CD14-positive monocyte (primary cell): ENCODE data around the gene C10orf71. TPM values are rescaled to one million over a fixed set of nuclear protein-coding genes. Genes with fewer than 3 reads are reported as not detected.

Source experiments
- DNase-seq, 3 donors: peaks; one replicate each; pipeline ENCODE4 v3.0.0-alpha.2; 2011 to 2022
- H2AFZ ChIP-seq: 2 replicates; pipeline ENCODE4 v1.6.0; 2012; ENCODE audit warnings: mild to moderate bottlenecking, low read depth, low read length, inconsistent platforms; ENCODE audit not compliant: insufficient read depth, poor library complexity, severe bottlenecking
- H3K27ac ChIP-seq, 2 donors: 1 replicate in 1 of 2; 2 replicates in 1 of 2; pipeline ENCODE4 v1.5.1; 2012 to 2013; ENCODE audit warnings: low read length in 2 of 2, control low read depth in 1 of 2, inconsistent platforms in 1 of 2, low read depth in 1 of 2, mild to moderate bottlenecking in 1 of 2
- H3K27me3 ChIP-seq, 2 donors: one replicate each; pipeline versions ENCODE4 v1.6.0 to v1.6.1; 2011 to 2013; ENCODE audit warnings: low read length in 2 of 2; ENCODE audit not compliant: control insufficient read depth in 2 of 2, insufficient read depth in 2 of 2
- H3K36me3 ChIP-seq, 2 donors: replicated peaks in 1 of 2; 1 replicate in 1 of 2; 2 replicates in 1 of 2; pipeline versions ENCODE4 v1.5.1 to v1.6.1; 2012 to 2013; ENCODE audit warnings: low read length in 2 of 2, control low read depth in 1 of 2, inconsistent platforms in 1 of 2, mild to moderate bottlenecking in 1 of 2; ENCODE audit not compliant: insufficient read depth in 2 of 2, control insufficient read depth in 1 of 2
- H3K4me1 ChIP-seq, 2 donors: 1 replicate in 1 of 2; 2 replicates in 1 of 2; pipeline versions ENCODE4 v1.5.1 to v1.6.1; 2012 to 2013; ENCODE audit warnings: low read length in 2 of 2, control low read depth in 1 of 2, inconsistent platforms in 1 of 2, mild to moderate bottlenecking in 1 of 2, moderate library complexity in 1 of 2; ENCODE audit not compliant: insufficient read depth in 2 of 2, control insufficient read depth in 1 of 2
- H3K4me2 ChIP-seq: replicated peaks from 2 replicates; pipeline ENCODE3; 2012; ENCODE audit warnings: low read length, moderate library complexity, mild to moderate bottlenecking; ENCODE audit not compliant: poor library complexity, severe bottlenecking; ENCODE audit errors: extremely low read depth
- H3K4me3 ChIP-seq, 3 experiments: fragments of 200-600 bp in 1 of 3; sonication (generic) in 1 of 3; replicated peaks in 1 of 3; 1 replicate in 2 of 3; 2 replicates in 1 of 3; pipeline ENCODE4 v1.5.1; 2011 to 2013; ENCODE audit warnings: low read length in 3 of 3, mild to moderate bottlenecking in 3 of 3, control low read depth in 2 of 3, low read depth in 2 of 3, inconsistent platforms in 1 of 3, moderate library complexity in 1 of 3
- H3K79me2 ChIP-seq: 2 replicates; pipeline ENCODE4 v1.6.0; 2012; ENCODE audit warnings: mild to moderate bottlenecking, control low read depth, inconsistent platforms, low read length, moderate library complexity; ENCODE audit not compliant: insufficient read depth
- H3K9ac ChIP-seq: 2 replicates; pipeline ENCODE4 v1.6.0; 2017; ENCODE audit warnings: low read length, mild to moderate bottlenecking; ENCODE audit not compliant: insufficient read depth, poor library complexity, severe bottlenecking
- H3K9me3 ChIP-seq, 2 donors: replicated peaks in 1 of 2; 1 replicate in 1 of 2; 2 replicates in 1 of 2; pipeline versions ENCODE4 v1.5.1 to v1.6.1; 2012 to 2013; ENCODE audit warnings: low read length in 2 of 2, control low read depth in 1 of 2; ENCODE audit not compliant: control insufficient read depth in 1 of 2, insufficient read depth in 1 of 2
- H4K20me1 ChIP-seq: 2 replicates; pipeline ENCODE4 v1.6.0; 2012; ENCODE audit warnings: mild to moderate bottlenecking, low read length, control low read depth, moderate library complexity; ENCODE audit not compliant: insufficient read depth
- H3K27ac Mint-ChIP-seq, 7 donors: one replicate each; pipeline ENCODE4 v1.8.0; 2020; ENCODE audit warnings: mild to moderate bottlenecking in 7 of 7, mixed read lengths in 7 of 7, moderate library complexity in 6 of 7, inconsistent platforms in 2 of 7
- H3K27me3 Mint-ChIP-seq, 3 donors: one replicate each; pipeline ENCODE4 v1.8.0; 2021 to 2022; ENCODE audit warnings: low read depth in 3 of 3, mild to moderate bottlenecking in 3 of 3, mixed read lengths in 3 of 3, moderate library complexity in 3 of 3, inconsistent platforms in 1 of 3
- H3K36me3 Mint-ChIP-seq, 2 donors: one replicate each; pipeline ENCODE4 v1.8.0; 2020; ENCODE audit warnings: mixed read lengths in 2 of 2, inconsistent platforms in 1 of 2, mild to moderate bottlenecking in 1 of 2
- H3K4me1 Mint-ChIP-seq: one replicate; pipeline ENCODE4 v1.8.0; 2020; ENCODE audit warnings: mild to moderate bottlenecking, mixed read lengths
- H3K4me3 Mint-ChIP-seq, 2 donors: one replicate each; pipeline ENCODE4 v1.8.0; 2020; ENCODE audit warnings: mild to moderate bottlenecking in 2 of 2, mixed read lengths in 2 of 2, moderate library complexity in 1 of 2
- H3K9me3 Mint-ChIP-seq, 7 donors: one replicate each; pipeline ENCODE4 v1.8.0; 2020 to 2022; ENCODE audit warnings: mixed read lengths in 7 of 7, mild to moderate bottlenecking in 6 of 7, moderate library complexity in 6 of 7, inconsistent platforms in 2 of 7
- CTCF ChIP-seq: fragments of 200-600 bp; IDR thresholded peaks from one replicate; pipeline ENCODE4 v1.8.0; 2022; ENCODE audit warnings: antibody characterized with exemption, mild to moderate bottlenecking
- WGBS: methylation state at CpG from one replicate; pipeline ENCODE4 v1.1.5; 2013; ENCODE audit warnings: missing lambda C conversion rate; ENCODE audit not compliant: insufficient coverage; 5-methylcytosine and 5-hydroxymethylcytosine counted together
- intact Hi-C, 2 donors: fragments of 100-400 bp; cut with micrococcal nuclease; formaldehyde crosslinking; loops; one replicate each; pipeline versions ENCODE4 v1.15.0 to v1.15.1; 2023
- polyA plus RNA-seq, 3 donors: library from polyadenylated mRNA; depleted of rRNA in 1 of 3; unstranded in 2 of 3; stranded (reverse) in 1 of 3; fragments of 300-500 nt in 2 of 3; fragments of >200 nt in 1 of 3; fragmentation: Illumina TruSeq in 2 of 3; gene quantifications; 1 replicate in 2 of 3; 2 replicates in 1 of 3; pipeline ENCODE4 v1.2.3, GENCODE V29; 2012 to 2021

C10orf71 gene
- polyA plus RNA-seq, 3 donors, result not detected

DNA sequence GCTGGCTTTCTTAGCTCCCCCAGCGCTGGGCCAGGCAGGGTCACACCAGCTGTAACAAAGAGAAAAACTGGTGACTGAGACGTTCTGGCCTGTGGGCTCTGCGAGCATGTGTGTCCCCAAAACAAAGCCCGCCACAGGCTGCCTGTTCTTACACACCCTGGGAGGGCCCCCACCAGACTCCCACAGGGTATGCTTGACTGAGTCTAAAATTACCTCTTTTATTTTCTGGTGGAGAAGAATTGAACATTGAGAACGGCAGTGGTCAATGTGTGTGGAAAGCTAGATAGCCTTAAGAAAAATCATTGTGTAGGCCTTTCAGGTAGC, 808 bp downstream of the C10orf71 start:
- no peak overlapping the region for H3K4me2 ChIP-seq
- H3K27me3 Mint-ChIP-seq, result peaks cover 7 to 12% (median 12%) of the 10 kb centered on the region in 3 donors

GRCh38 chr10:49300140-49300974, 1.4 kb downstream of the C10orf71 start:
- Mint-ChIP-seq H3K27me3 (peaks cover 7 to 14% (median 12%) of the 10 kb centered on the region in 3 donors), H3K4me1 (no peaks in the 10 kb centered on the region), H3K9me3 (no peaks in the 10 kb centered on the region), H3K27ac (peak overlapping the region in 1 of 7 donors; percentile 45), H3K36me3 (no peaks in the 10 kb centered on the region), H3K4me3 (no peak overlapping the region)
- Histone ChIP-seq H3K4me3 (no peak overlapping the region), H3K79me2 (no peaks in the 10 kb centered on the region), H3K27me3 (no peaks in the 10 kb centered on the region), H3K9me3 (no peaks in the 10 kb centered on the region), H3K9ac (no peak overlapping the region), H3K27ac (no peak overlapping the region), H3K36me3 (no peaks in the 10 kb centered on the region), H2AFZ (no peak overlapping the region), H3K4me1 (no peaks in the 10 kb centered on the region), H4K20me1 (no peaks in the 10 kb centered on the region), H3K4me2 (no peak overlapping the region)
- no peak for TF ChIP-seq CTCF
- DNase-seq, result no peak
- 91% methylated on average over 2 of the region's 6 CpGs for WGBS
- intact Hi-C loops, result no loop called here

More for the DNA sequence above, 808 bp downstream of the C10orf71 start:
- Histone ChIP-seq H3K9ac (no peak overlapping the region), H3K79me2 (no peaks in the 10 kb centered on the region), H3K36me3 (no peaks in the 10 kb centered on the region), H2AFZ (no peak overlapping the region), H3K9me3 (no peaks in the 10 kb centered on the region), H3K27me3 (no peaks in the 10 kb centered on the region), H3K4me1 (no peaks in the 10 kb centered on the region), H4K20me1 (no peaks in the 10 kb centered on the region), H3K4me3 (no peak overlapping the region), H3K27ac (no peak overlapping the region)
- TF ChIP-seq CTCF, result no peak
- no peaks in the 10 kb centered on the region for H3K36me3 Mint-ChIP-seq
- intact Hi-C loops, result no loop called here
- H3K27ac Mint-ChIP-seq, result peak overlapping the region in 1 of 7 donors; percentile 40
- H3K4me3 Mint-ChIP-seq, result no peak overlapping the region
- 56% methylated on average over 4 of the region's 5 CpGs for whole genome bisulfite sequencing
- DNase-seq, result no peak
- H3K9me3 Mint-ChIP-seq, result no peaks in the 10 kb centered on the region
- H3K4me1 Mint-ChIP-seq, result no peaks in the 10 kb centered on the region
